Prostate gland (tissue), 2 donors: ENCODE results near the gene STAG2. TPM values are rescaled to one million over a fixed set of nuclear protein-coding genes. Genes with fewer than 3 reads are reported as not detected.

Source experiments
- DNase-seq: peaks from one replicate; pipeline ENCODE4 v3.0.0-alpha.2; 2019; ENCODE audit warnings: low spot score
- H3K27ac ChIP-seq, 2 donors: fragments of 200-600 bp; sonication (generic); 2 replicates each; pipeline ENCODE4 v1.5.1; 2017 to 2019
- H3K27me3 ChIP-seq: fragments of 200-600 bp; sonication (generic); replicated peaks from 2 replicates; pipeline ENCODE4 v1.5.1; 2019; ENCODE audit not compliant: insufficient read depth
- H3K36me3 ChIP-seq, 2 donors: fragments of 200-600 bp; sonication (generic); 1 replicate in 1 of 2; 2 replicates in 1 of 2; pipeline versions ENCODE4 v1.5.1 to v1.8.1; 2017 to 2019
- H3K4me1 ChIP-seq: fragments of 200-600 bp; sonication (generic); replicated peaks from 2 replicates; pipeline ENCODE4 v1.5.1; 2019
- H3K4me3 ChIP-seq, 2 donors: fragments of 200-600 bp; sonication (generic); 2 replicates each; pipeline ENCODE4 v1.5.1; 2017 to 2019
- H3K9me3 ChIP-seq: fragments of 200-600 bp; sonication (generic); 2 replicates; pipeline ENCODE4 v1.5.1; 2017
- CTCF ChIP-seq, 4 experiments: fragments of 200-600 bp in 2 of 4; fragments of 450-650 bp in 2 of 4; sonication (generic) in 2 of 4; IDR thresholded peaks; 1 replicate in 3 of 4; 2 replicates in 1 of 4; pipeline ENCODE4 v1.5.1; 2016 to 2019; ENCODE audit warnings: antibody characterized with exemption in 4 of 4, mild to moderate bottlenecking in 2 of 4, moderate library complexity in 2 of 4
- POLR2A ChIP-seq: fragments of 450-650 bp; IDR thresholded peaks from one replicate; pipeline ENCODE4 v1.6.1; 2016; ENCODE audit warnings: antibody characterized with exemption, mild to moderate bottlenecking
- POLR2AphosphoS5 ChIP-seq: sonication (generic); formaldehyde crosslinking; IDR thresholded peaks from one replicate; pipeline ENCODE4 v1.6.1; 2017; ENCODE audit warnings: antibody characterized with exemption
- WGBS: methylation state at CpG from one replicate; pipeline ENCODE4 v1.1.5; 2018; 5-methylcytosine and 5-hydroxymethylcytosine counted together
- intact Hi-C: fragments of 100-400 bp; cut with DNase I; formaldehyde crosslinking; loops from one replicate; pipeline ENCODE4 v1.14.2; 2022
- total RNA-seq, 2 donors: library from RNA; depleted of rRNA; stranded (reverse); fragments of >200 nt; gene quantifications; one replicate each; pipeline ENCODE4 v1.1.0, GENCODE V29; 2016

Gene STAG2
- total RNA-seq, 2 donors from 2014 or later: 32.6 to 51.2 TPM

GRCh38 chrX:123962794-123963373 lies 1.4 kb downstream of the STAG2 start:
- intact Hi-C loops: loop anchor here (5.0 kb wide), 1 partner anchor 54 kb away; no protein-coding TSS in a partner anchor
- Histone ChIP-seq H3K9me3 (no peaks in the 10 kb centered on the region), H3K27me3 (no peaks in the 10 kb centered on the region), H3K27ac (peak overlapping the region; percentile 98 to 99), H3K4me1 (no peaks in the 10 kb centered on the region), H3K4me3 (peak overlapping the region; percentile 49 to 57), H3K36me3 (no peaks in the 10 kb centered on the region)
- WGBS: under 1% methylated on average over 21 of the region's 22 CpGs
- TF ChIP-seq POLR2A (peak; percentile 63), POLR2AphosphoS5 (peak; percentile 88), CTCF (IDR thresholded peaks at IDR 0.05) (peak in 1 of 4 experiments; percentile 13)
- peak; percentile 92 for DNase-seq

GRCh38 chrX:123964156-123964834 lies 2.8 kb downstream of the STAG2 start:
- no peaks in the 10 kb centered on the region for H3K9me3 ChIP-seq
- WGBS: 0% methylated on average over 2 of the region's 2 CpGs
- H3K4me1 ChIP-seq: no peaks in the 10 kb centered on the region
- DNase-seq: no peak
- H3K4me3 ChIP-seq: no peak overlapping the region
- intact Hi-C loops: loop anchor here (5.0 kb wide), 1 partner anchor 53 kb away; no protein-coding TSS in a partner anchor
- no peaks in the 10 kb centered on the region for H3K36me3 ChIP-seq
- no peak for TF ChIP-seq CTCF (IDR thresholded peaks at IDR 0.05)
- no peak for TF ChIP-seq POLR2A
- no peak for TF ChIP-seq POLR2AphosphoS5
- H3K27me3 ChIP-seq: no peaks in the 10 kb centered on the region
- peak overlapping the region in 1 of 2 donors; percentile 99 for H3K27ac ChIP-seq

GRCh38 chrX:123965712-123966111 lies 4.2 kb downstream of the STAG2 start:
- Histone ChIP-seq H3K27me3 (no peaks in the 10 kb centered on the region), H3K27ac (no peak overlapping the region), H3K9me3 (no peaks in the 10 kb centered on the region), H3K36me3 (no peaks in the 10 kb centered on the region), H3K4me1 (no peaks in the 10 kb centered on the region), H3K4me3 (no peak overlapping the region)
- DNase-seq: no peak
- WGBS: 92% methylated on average over 6 of the region's 6 CpGs
- TF ChIP-seq POLR2A (no peak), CTCF (IDR thresholded peaks at IDR 0.05) (no peak), POLR2AphosphoS5 (no peak)
- intact Hi-C loops: no loop called here

GRCh38 chrX:123967497-123967896 lies 6.0 kb downstream of the STAG2 start:
- 89% methylated on average over 7 of the region's 7 CpGs for WGBS
- no peak for DNase-seq
- TF ChIP-seq POLR2AphosphoS5 (no peak), POLR2A (no peak), CTCF (IDR thresholded peaks at IDR 0.05) (no peak)
- Histone ChIP-seq H3K9me3 (no peaks in the 10 kb centered on the region), H3K27ac (no peak overlapping the region), H3K4me1 (no peaks in the 10 kb centered on the region), H3K36me3 (no peaks in the 10 kb centered on the region), H3K27me3 (no peaks in the 10 kb centered on the region), H3K4me3 (no peak overlapping the region)
- intact Hi-C loops: no loop called here
